Astrocyte of the cerebellum (primary cell): ENCODE data around the gene UBFD1.
A peak's percentile ranks its signal among the peaks of the same experiment; 100 is the strongest.
"Not testable (repeated sequence)": the region's sequence is repeated elsewhere in the genome, so short reads cannot be mapped to it uniquely, and the experiment has no call there.

Source experiments
- DNase-seq: peaks from one replicate; pipeline ENCODE4 v3.0.0-alpha.2; 2011; ENCODE audit warnings: low read depth
- H3K4me3 ChIP-seq: 2 replicates; pipeline ENCODE4 v1.5.1; 2011; ENCODE audit warnings: mild to moderate bottlenecking, low read depth, low read length, moderate library complexity
- CTCF ChIP-seq: IDR thresholded peaks from 2 replicates; pipeline ENCODE4 v1.5.1; 2012; ENCODE audit warnings: low read length, low read depth, moderate library complexity, mild to moderate bottlenecking; ENCODE audit errors: missing control alignments
- in situ Hi-C: cut with HindIII; loops from 2 replicates; pipeline ENCODE4 v1.10.0; 2017; ENCODE audit warnings: low sequenced_read_pairs

The UBFD1 gene

GRCh38 chr16:23556881-23557778 lies at the start of gene UBFD1, which contains the start of gene EARS2:
Gene UBFD1 (plus strand): TSS chr16:23557727. CDS start chr16:23557743, 16 bp downstream.
Gene EARS2 (minus strand): TSS chr16:23557350. CDS start chr16:23557343, 7 bp downstream.
- TF ChIP-seq CTCF, result peak; percentile 56
- peak within 1 kb of the TSS; percentile 92 for H3K4me3 ChIP-seq
- in situ Hi-C loops, result no loop called here

GRCh38 chr16:23508589-23509440 lies 48.7 kb upstream of the UBFD1 start:
- in situ Hi-C loops, result no loop called here
- no peak for DNase-seq
- peak overlapping the region; percentile 50 for H3K4me3 ChIP-seq
- TF ChIP-seq CTCF, result no peak

More at GRCh38 chr16:23556881-23557778, at the start of gene UBFD1, which contains the start of gene EARS2:
- peak; percentile 94 for DNase-seq

GRCh38 chr16:23509441-23509754 lies 48.1 kb upstream of the UBFD1 start:
- H3K4me3 ChIP-seq, result peak overlapping the region; percentile 50
- no peak for DNase-seq
- in situ Hi-C loops, result no loop called here
- TF ChIP-seq CTCF, result no peak

GRCh38 chr16:23509782-23510163 lies 47.8 kb upstream of the UBFD1 start:
- in situ Hi-C loops, result no loop called here
- no peak for DNase-seq
- TF ChIP-seq CTCF, result no peak
- peak overlapping the region; percentile 50 for H3K4me3 ChIP-seq

GRCh38 chr16:23510164-23510914 lies 47.2 kb upstream of the UBFD1 start, which contains the start of gene GGA2:
Gene GGA2 (minus strand): TSS chr16:23510494. CDS start chr16:23510411, 83 bp downstream.
- DNase-seq, result peak; percentile 49
- peak within 1 kb of the TSS; percentile 50 for H3K4me3 ChIP-seq
- in situ Hi-C loops, result no loop called here
- no peak for TF ChIP-seq CTCF

- in situ Hi-C loops, DNase-seq: not testable (repeated sequence)
- peak overlapping the region; percentile 50 for H3K4me3 ChIP-seq
Measured at GRCh38 chr16:23510915-23511270, 46.6 kb upstream of the UBFD1 start.
